HepG2 (cell line): ENCODE measurements around the gene FNDC3B. TPM values are rescaled to one million over a fixed set of nuclear protein-coding genes. Genes with fewer than 3 reads are reported as not detected.
A peak's percentile ranks its signal among the peaks of the same experiment; 100 is the strongest.

ENCODE experiments used
- EZH2 ChIP-seq: conservative IDR thresholded peaks from 2 replicates; pipeline ENCODE4 v1.6.1; 2012; ENCODE audit warnings: mild to moderate bottlenecking, low read depth, low read length, moderate library complexity
- FOXM1 ChIP-seq: sonication (generic); formaldehyde crosslinking; IDR thresholded peaks from 2 replicates; pipeline ENCODE4 v1.5.0; 2020; ENCODE audit warnings: missing genetic modification reagents
- HIVEP1 ChIP-seq: sonication (generic); formaldehyde crosslinking; IDR thresholded peaks from 2 replicates; pipeline ENCODE4 v1.4.0; 2020; ENCODE audit warnings: mild to moderate bottlenecking, missing genetic modification reagents
- KDM5A ChIP-seq: fragments of 200-600 bp; sonication (generic); IDR thresholded peaks from 2 replicates; pipeline ENCODE4 v1.7.0; 2018; ENCODE audit warnings: antibody characterized with exemption, mild to moderate bottlenecking, low read length, borderline replicate concordance
- KLF13 ChIP-seq: sonication (generic); formaldehyde crosslinking; IDR thresholded peaks from 2 replicates; pipeline ENCODE4 v1.4.0; 2020; ENCODE audit warnings: mild to moderate bottlenecking, missing genetic modification reagents
- MLLT10 ChIP-seq: sonication (generic); formaldehyde crosslinking; IDR thresholded peaks from 2 replicates; pipeline ENCODE4 v1.4.0; 2020; ENCODE audit warnings: missing genetic modification reagents
- RORA ChIP-seq: sonication (generic); formaldehyde crosslinking; IDR thresholded peaks from 2 replicates; pipeline ENCODE4 v1.5.0; 2020; ENCODE audit warnings: mild to moderate bottlenecking, missing genetic modification reagents, moderate library complexity
- SATB2 ChIP-seq: sonication (generic); formaldehyde crosslinking; IDR thresholded peaks from 2 replicates; pipeline ENCODE4 v1.5.0; 2020; ENCODE audit warnings: missing genetic modification reagents
- TFDP1 ChIP-seq: IDR thresholded peaks from 2 replicates; pipeline ENCODE4 v1.6.1; 2016; ENCODE audit warnings: missing compliant biosample characterization, missing genetic modification reagents, borderline replicate concordance
- UBTF ChIP-seq: sonication (generic); formaldehyde crosslinking; IDR thresholded peaks from 2 replicates; pipeline ENCODE4 v1.4.0; 2020; ENCODE audit warnings: mild to moderate bottlenecking, missing genetic modification reagents
- ZNF430 ChIP-seq: sonication (generic); formaldehyde crosslinking; IDR thresholded peaks from 2 replicates; pipeline ENCODE4 v1.9.0; 2021; ENCODE audit warnings: mild to moderate bottlenecking, missing genetic modification reagents
- ZNF775 ChIP-seq: sonication (generic); formaldehyde crosslinking; IDR thresholded peaks from 2 replicates; pipeline ENCODE4 v1.4.0; 2020; ENCODE audit warnings: missing genetic modification reagents, mild to moderate bottlenecking, moderate library complexity, borderline replicate concordance
- polyA plus RNA-seq, 8 experiments: library from polyadenylated mRNA; depleted of rRNA in 3 of 8; stranded (reverse) in 7 of 8; unstranded in 1 of 8; fragments of >200 nt; fragmentation: Illumina TruSeq in 4 of 8; extraction: Trizol in 4 of 8; gene quantifications; 2 replicates each; pipeline versions ENCODE4 v1.2.1 to v1.2.3, GENCODE V29; 2011 to 2016; ENCODE audit warnings: low read depth in 4 of 8, missing spikeins in 1 of 8, mixed read lengths in 1 of 8; ENCODE audit not compliant: insufficient read depth in 1 of 8
- total RNA-seq, 5 experiments: library from RNA; depleted of rRNA; stranded (reverse); fragments of >200 nt; fragmentation: Illumina TruSeq; extraction: Trizol; gene quantifications; 2 replicates each; pipeline ENCODE4 v1.2.3, GENCODE V29; 2016; ENCODE audit warnings: low read depth in 1 of 5
- TF ChIP-seq, protein P1 (sequence below): fragments of 450-650 bp; IDR thresholded peaks from 2 replicates; pipeline ENCODE4 v1.6.1; 2017; ENCODE audit warnings: mild to moderate bottlenecking
- TF ChIP-seq, protein P2 (sequence below): sonication (generic); formaldehyde crosslinking; IDR thresholded peaks from one replicate; pipeline ENCODE4 v1.5.1; 2020; ENCODE audit warnings: mild to moderate bottlenecking, missing genetic modification reagents; ENCODE audit errors: not compliant biosample characterization

The FNDC3B gene
- total and polyA plus RNA-seq, 2 of the 13 experiments (the other 11 are each of a cell fraction or from before 2014, with no cell fraction given): 74.8 to 103 TPM

- TF ChIP-seq RORA (CRISPR knock-in tag): no peak
- TF ChIP-seq HIVEP1 (CRISPR knock-in tag): no peak
- TF ChIP-seq TFDP1: peak; percentile 72; the same call in 1 of the 2 replicates
- TF ChIP-seq, protein P1, sequence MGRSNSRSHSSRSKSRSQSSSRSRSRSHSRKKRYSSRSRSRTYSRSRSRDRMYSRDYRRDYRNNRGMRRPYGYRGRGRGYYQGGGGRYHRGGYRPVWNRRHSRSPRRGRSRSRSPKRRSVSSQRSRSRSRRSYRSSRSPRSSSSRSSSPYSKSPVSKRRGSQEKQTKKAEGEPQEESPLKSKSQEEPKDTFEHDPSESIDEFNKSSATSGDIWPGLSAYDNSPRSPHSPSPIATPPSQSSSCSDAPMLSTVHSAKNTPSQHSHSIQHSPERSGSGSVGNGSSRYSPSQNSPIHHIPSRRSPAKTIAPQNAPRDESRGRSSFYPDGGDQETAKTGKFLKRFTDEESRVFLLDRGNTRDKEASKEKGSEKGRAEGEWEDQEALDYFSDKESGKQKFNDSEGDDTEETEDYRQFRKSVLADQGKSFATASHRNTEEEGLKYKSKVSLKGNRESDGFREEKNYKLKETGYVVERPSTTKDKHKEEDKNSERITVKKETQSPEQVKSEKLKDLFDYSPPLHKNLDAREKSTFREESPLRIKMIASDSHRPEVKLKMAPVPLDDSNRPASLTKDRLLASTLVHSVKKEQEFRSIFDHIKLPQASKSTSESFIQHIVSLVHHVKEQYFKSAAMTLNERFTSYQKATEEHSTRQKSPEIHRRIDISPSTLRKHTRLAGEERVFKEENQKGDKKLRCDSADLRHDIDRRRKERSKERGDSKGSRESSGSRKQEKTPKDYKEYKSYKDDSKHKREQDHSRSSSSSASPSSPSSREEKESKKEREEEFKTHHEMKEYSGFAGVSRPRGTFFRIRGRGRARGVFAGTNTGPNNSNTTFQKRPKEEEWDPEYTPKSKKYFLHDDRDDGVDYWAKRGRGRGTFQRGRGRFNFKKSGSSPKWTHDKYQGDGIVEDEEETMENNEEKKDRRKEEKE: no peak
- no peak for TF ChIP-seq KLF13 (CRISPR knock-in tag)
- 0 out of 2 replicates have a peak, but pooled peaks have one; percentile 48 for TF ChIP-seq ZNF430 (CRISPR knock-in tag)
- TF ChIP-seq FOXM1 (CRISPR knock-in tag): no peak
- no peak for TF ChIP-seq MLLT10
- TF ChIP-seq UBTF (CRISPR knock-in tag): peak; percentile 38; the same call in 1 of the 2 replicates
- TF ChIP-seq KDM5A: no peak
- TF ChIP-seq EZH2: no peak
- no peak for TF ChIP-seq SATB2 (CRISPR knock-in tag)
- TF ChIP-seq, protein P2, sequence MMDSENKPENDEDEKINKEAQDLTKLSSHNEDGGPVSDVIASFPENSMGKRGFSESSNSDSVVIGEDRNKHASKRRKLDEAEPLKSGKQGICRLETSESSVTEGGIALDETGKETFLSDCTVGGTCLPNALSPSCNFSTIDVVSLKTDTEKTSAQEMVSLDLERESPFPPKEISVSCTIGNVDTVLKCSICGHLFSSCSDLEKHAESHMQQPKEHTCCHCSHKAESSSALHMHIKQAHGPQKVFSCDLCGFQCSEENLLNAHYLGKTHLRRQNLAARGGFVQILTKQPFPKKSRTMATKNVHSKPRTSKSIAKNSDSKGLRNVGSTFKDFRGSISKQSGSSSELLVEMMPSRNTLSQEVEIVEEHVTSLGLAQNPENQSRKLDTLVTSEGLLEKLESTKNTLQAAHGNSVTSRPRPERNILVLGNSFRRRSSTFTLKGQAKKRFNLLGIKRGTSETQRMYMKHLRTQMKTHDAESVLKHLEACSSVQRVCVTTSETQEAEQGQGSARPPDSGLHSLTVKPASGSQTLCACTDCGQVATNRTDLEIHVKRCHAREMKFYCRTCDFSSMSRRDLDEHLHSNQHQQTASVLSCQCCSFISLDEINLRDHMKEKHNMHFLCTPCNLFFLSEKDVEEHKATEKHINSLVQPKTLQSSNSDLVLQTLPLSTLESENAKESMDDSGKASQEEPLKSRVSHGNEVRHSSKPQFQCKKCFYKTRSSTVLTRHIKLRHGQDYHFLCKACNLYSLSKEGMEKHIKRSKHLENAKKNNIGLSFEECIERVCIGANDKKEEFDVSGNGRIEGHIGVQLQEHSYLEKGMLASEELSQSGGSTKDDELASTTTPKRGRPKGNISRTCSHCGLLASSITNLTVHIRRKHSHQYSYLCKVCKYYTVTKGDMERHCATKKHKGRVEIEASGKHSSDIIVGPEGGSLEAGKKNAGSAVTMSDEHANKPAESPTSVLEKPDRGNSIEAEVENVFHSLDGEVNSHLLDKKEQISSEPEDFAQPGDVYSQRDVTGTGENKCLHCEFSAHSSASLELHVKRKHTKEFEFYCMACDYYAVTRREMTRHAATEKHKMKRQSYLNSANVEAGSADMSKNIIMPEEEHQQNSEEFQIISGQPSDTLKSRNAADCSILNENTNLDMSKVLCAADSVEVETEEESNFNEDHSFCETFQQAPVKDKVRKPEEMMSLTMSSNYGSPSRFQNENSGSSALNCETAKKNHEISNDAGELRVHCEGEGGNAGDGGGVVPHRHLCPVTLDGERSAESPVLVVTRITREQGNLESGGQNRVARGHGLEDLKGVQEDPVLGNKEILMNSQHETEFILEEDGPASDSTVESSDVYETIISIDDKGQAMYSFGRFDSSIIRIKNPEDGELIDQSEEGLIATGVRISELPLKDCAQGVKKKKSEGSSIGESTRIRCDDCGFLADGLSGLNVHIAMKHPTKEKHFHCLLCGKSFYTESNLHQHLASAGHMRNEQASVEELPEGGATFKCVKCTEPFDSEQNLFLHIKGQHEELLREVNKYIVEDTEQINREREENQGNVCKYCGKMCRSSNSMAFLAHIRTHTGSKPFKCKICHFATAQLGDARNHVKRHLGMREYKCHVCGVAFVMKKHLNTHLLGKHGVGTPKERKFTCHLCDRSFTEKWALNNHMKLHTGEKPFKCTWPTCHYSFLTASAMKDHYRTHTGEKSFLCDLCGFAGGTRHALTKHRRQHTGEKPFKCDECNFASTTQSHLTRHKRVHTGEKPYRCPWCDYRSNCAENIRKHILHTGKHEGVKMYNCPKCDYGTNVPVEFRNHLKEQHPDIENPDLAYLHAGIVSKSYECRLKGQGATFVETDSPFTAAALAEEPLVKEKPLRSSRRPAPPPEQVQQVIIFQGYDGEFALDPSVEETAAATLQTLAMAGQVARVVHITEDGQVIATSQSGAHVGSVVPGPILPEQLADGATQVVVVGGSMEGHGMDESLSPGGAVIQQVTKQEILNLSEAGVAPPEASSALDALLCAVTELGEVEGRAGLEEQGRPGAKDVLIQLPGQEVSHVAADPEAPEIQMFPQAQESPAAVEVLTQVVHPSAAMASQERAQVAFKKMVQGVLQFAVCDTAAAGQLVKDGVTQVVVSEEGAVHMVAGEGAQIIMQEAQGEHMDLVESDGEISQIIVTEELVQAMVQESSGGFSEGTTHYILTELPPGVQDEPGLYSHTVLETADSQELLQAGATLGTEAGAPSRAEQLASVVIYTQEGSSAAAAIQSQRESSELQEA (CRISPR knock-in tag): no peak
- no peak for TF ChIP-seq ZNF775 (CRISPR knock-in tag)
Observed at GRCh38 chr3:172098698-172099494, 59.5 kb downstream of the FNDC3B start (continued).
